MCF 10A (cell line): ENCODE measurements around the gene RTBDN. TPM values are rescaled to one million over a fixed set of nuclear protein-coding genes. Genes with fewer than 3 reads are reported as not detected.

ENCODE experiments used
- BruUV-seq: library from RNA; stranded (reverse); fragments of 400-500 nt; replicated peaks from 2 replicates; lab custom pipeline; 2021; lab: Mats Ljungman, UMichigan
- CTCF ChIA-PET: fragments of 300-600 bp; sonication (Branson Sonifier 250); formaldehyde crosslinking; extraction: SDS; loops from one replicate; lab custom pipeline; 2021; ENCODE audit warnings: antibody characterized with exemption, inconsistent platforms; lab: Yijun Ruan, JAX
- POLR2A ChIA-PET: fragments of 300-600, 350-650 bp; sonication (Branson Sonifier 250); formaldehyde crosslinking; extraction: SDS; loops from one replicate; lab custom pipeline; 2020; ENCODE audit warnings: antibody characterized with exemption, inconsistent platforms; lab: Yijun Ruan, JAX
- DNase-seq: peaks from one replicate; pipeline ENCODE4 v3.0.0-alpha.2; 2018; ENCODE audit not compliant: unreplicated experiment
- H3K27ac Mint-ChIP-seq: one replicate; pipeline ENCODE4 v1.8.0; 2022; ENCODE audit warnings: mild to moderate bottlenecking, low read depth, mixed read lengths; ENCODE audit not compliant: unreplicated experiment
- H3K27me3 Mint-ChIP-seq: one replicate; pipeline ENCODE4 v1.8.0; 2022; ENCODE audit warnings: mixed read lengths; ENCODE audit not compliant: insufficient read depth, unreplicated experiment
- H3K36me3 Mint-ChIP-seq: one replicate; pipeline ENCODE4 v1.8.0; 2022; ENCODE audit warnings: mild to moderate bottlenecking, moderate library complexity, mixed read lengths; ENCODE audit not compliant: insufficient read depth, unreplicated experiment
- H3K4me1 Mint-ChIP-seq: one replicate; pipeline ENCODE4 v1.8.0; 2022; ENCODE audit warnings: mixed read lengths; ENCODE audit not compliant: insufficient read depth, unreplicated experiment
- H3K4me3 Mint-ChIP-seq: one replicate; pipeline ENCODE4 v1.8.0; 2022; ENCODE audit warnings: mild to moderate bottlenecking, moderate library complexity, mixed read lengths; ENCODE audit not compliant: unreplicated experiment
- H3K9me3 Mint-ChIP-seq: one replicate; pipeline ENCODE4 v1.8.0; 2022; ENCODE audit warnings: mixed read lengths; ENCODE audit not compliant: unreplicated experiment
- CTCF ChIP-seq: fragments of 200-600 bp; IDR thresholded peaks from one replicate; pipeline ENCODE4 v1.8.0; 2022; ENCODE audit warnings: antibody characterized with exemption, mild to moderate bottlenecking; ENCODE audit not compliant: unreplicated experiment
- intact Hi-C: fragments of 100-400 bp; cut with micrococcal nuclease; formaldehyde crosslinking; loops from 2 replicates; pipeline ENCODE4 v1.14.1; 2022
- total RNA-seq: library from RNA; stranded (reverse); gene quantifications from 2 replicates; pipeline ENCODE4 v1.2.3, GENCODE V29; 2022

The RTBDN gene
- total RNA-seq, 1 experiment from 2014 or later: not detected

- H3K36me3 Mint-ChIP-seq: no peaks in the 10 kb centered on the region
- no TSS peak for BruUV-seq
- ChIA-PET POLR2A (no interaction called here), CTCF (interaction anchor here (0.6 to 4.4 kb wide), 4 partner anchors 17 to 941 kb away, joined by 3 to 33 read pairs (median 10); no protein-coding TSS in a partner anchor)
- H3K4me3 Mint-ChIP-seq: no peak overlapping the region
- no peaks in the 10 kb centered on the region for H3K4me1 Mint-ChIP-seq
- no peak for TF ChIP-seq CTCF
- no peaks in the 10 kb centered on the region for H3K9me3 Mint-ChIP-seq
- no peak for DNase-seq
- no peaks in the 10 kb centered on the region for H3K27me3 Mint-ChIP-seq
- no peak overlapping the region for H3K27ac Mint-ChIP-seq
- intact Hi-C loops: no loop called here
Observed at GRCh38 chr19:12864721-12865715, 30.6 kb upstream of the RTBDN start.

- Mint-ChIP-seq H3K27me3 (no peaks in the 10 kb centered on the region), H3K9me3 (no peaks in the 10 kb centered on the region), H3K36me3 (no peaks in the 10 kb centered on the region), H3K27ac (no peak overlapping the region), H3K4me3 (no peak overlapping the region), H3K4me1 (no peaks in the 10 kb centered on the region)
- no peak for TF ChIP-seq CTCF
- CTCF ChIA-PET: interaction anchor here (1.0 to 4.4 kb wide), 4 partner anchors 17 to 188 kb away, joined by 3 to 33 read pairs (median 10); no protein-coding TSS in a partner anchor
- intact Hi-C loops: no loop called here
- no peak for DNase-seq
- no TSS peak for BruUV-seq
- POLR2A ChIA-PET: interaction anchor here (0.5 kb wide), 1 partner anchor 17 kb away, joined by 3 read pairs; no protein-coding TSS in a partner anchor
Observed at GRCh38 chr19:12864143-12864542, 29.8 kb upstream of the RTBDN start.

DNA sequence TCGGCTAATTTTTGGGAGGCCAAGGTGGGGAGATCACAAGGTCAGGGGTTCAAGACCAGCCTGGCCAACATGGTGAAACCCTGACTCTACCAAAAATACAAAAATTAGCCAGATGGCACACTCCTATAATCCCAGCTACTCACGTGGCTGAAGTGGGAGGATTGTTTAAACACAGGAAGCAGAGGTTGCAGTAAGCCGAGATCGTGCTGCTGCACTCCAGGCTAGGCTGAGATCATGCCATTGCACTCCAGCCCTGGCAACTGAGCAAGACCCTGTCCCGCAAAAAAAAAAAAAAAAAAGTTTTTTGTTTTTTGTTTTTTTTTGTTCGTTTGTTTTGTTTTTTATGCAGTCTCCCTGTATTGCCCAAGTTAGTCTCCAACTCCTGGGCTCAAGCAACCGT is 25.2 kb upstream of the RTBDN start:
- H3K27ac Mint-ChIP-seq: no peak overlapping the region
- POLR2A ChIA-PET: no interaction called here

More for the DNA sequence above, 25.2 kb upstream of the RTBDN start:
- CTCF ChIA-PET: no interaction called here
- Mint-ChIP-seq H3K4me1 (no peaks in the 10 kb centered on the region), H3K36me3 (no peaks in the 10 kb centered on the region), H3K4me3 (no peak overlapping the region), H3K27me3 (no peaks in the 10 kb centered on the region), H3K9me3 (no peaks in the 10 kb centered on the region)
- intact Hi-C loops: no loop called here
- BruUV-seq: no TSS peak
- no peak for DNase-seq
- no peak for TF ChIP-seq CTCF
